NCI-H2107 treated with DMSO at 0.1 percent for 48 hours (cell line): ENCODE measurements around the gene COTL1.

ENCODE experiments used
- DNase-seq: peaks from one replicate; lab custom pipeline; 2025; ENCODE audit not compliant: unreplicated experiment; lab: John Stamatoyannopoulos, UW

COTL1 gene

GRCh38 chr16:84597931-84598351 lies 19.9 kb downstream of the COTL1 start:
- DNase-seq: no peak

GRCh38 chr16:84597528-84597896 lies 20.4 kb downstream of the COTL1 start:
- no peak for DNase-seq

GRCh38 chr16:84596801-84597527 lies 20.9 kb downstream of the COTL1 start:
- DNase-seq: no peak

- DNase-seq: no peak
Observed at GRCh38 chr16:84596161-84596560, 21.7 kb downstream of the COTL1 start.

GRCh38 chr16:84595052-84595481 lies 22.8 kb downstream of the COTL1 start:
- DNase-seq: no peak

GRCh38 chr16:84594725-84595038 lies 23.2 kb downstream of the COTL1 start:
- no peak for DNase-seq

- no peak for DNase-seq
Observed at GRCh38 chr16:84593825-84594724, 23.8 kb downstream of the COTL1 start.

- DNase-seq: no peak
Observed at GRCh38 chr16:84592718-84593117, 25.2 kb downstream of the COTL1 start.

GRCh38 chr16:84589975-84590719 lies 27.7 kb downstream of the COTL1 start:
- no peak for DNase-seq

- no peak for DNase-seq
Observed at GRCh38 chr16:84588991-84589390, 28.9 kb downstream of the COTL1 start.

- no peak for DNase-seq
Observed at GRCh38 chr16:84585886-84586285, 32.0 kb downstream of the COTL1 start.

GRCh38 chr16:84585467-84585866 lies 32.4 kb downstream of the COTL1 start:
- no peak for DNase-seq

- no peak for DNase-seq
Observed at GRCh38 chr16:84584678-84585077, 33.2 kb downstream of the COTL1 start.

GRCh38 chr16:84583995-84584394 lies 33.9 kb downstream of the COTL1 start:
- DNase-seq: no peak

GRCh38 chr16:84582958-84583516 lies 34.8 kb downstream of the COTL1 start:
- DNase-seq: no peak

GRCh38 chr16:84581158-84581557 lies 36.7 kb downstream of the COTL1 start:
- no peak for DNase-seq

- DNase-seq: no peak
Observed at GRCh38 chr16:84579936-84580335, 37.9 kb downstream of the COTL1 start.

GRCh38 chr16:84578538-84579126 lies 39.2 kb downstream of the COTL1 start:
- DNase-seq: no peak

GRCh38 chr16:84577034-84577803 lies 40.7 kb downstream of the COTL1 start:
- DNase-seq: no peak

- DNase-seq: no peak
Observed at GRCh38 chr16:84575914-84576313, 42.0 kb downstream of the COTL1 start.
